GM18873 (cell line): ENCODE measurements around the gene OR4B1.
"Not testable (repeated sequence)": the region's sequence is repeated elsewhere in the genome, so short reads cannot be mapped to it uniquely, and the experiment has no call there.

Experiments
- ATAC-seq: cut with Tn5 transposase; IDR thresholded peaks from one replicate; pipeline ENCODE4 v1.9.1; 2021; ENCODE audit warnings: mild to moderate bottlenecking, moderate library complexity, moderate number of reproducible peaks; ENCODE audit not compliant: unreplicated experiment, low FRiP score

OR4B1 gene

GRCh38 chr11:48216510-48216909, at the start of gene OR4B1:
TSS of gene OR4B1 (plus strand) at chr11:48216810. CDS start at chr11:48216810, 0 bp downstream.
- no peak for ATAC-seq

DNA sequence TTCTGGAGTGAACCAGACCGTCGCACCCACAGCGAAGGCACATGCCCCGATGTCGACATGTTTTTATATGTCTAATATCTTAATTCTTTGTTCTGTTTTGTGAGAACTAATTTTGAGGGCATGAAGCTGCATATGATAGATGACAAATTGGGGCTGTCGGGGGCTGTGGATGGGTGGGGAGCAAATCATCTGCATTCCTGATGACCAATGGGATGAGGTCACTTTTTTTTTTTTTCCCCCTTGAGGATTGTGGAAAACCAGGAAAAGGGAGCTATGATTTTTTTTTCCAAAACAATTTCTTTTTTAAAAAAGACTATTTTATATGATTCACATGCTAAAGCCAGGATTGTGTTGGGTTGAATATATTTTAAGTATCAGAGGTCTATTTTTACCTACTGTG, 49.2 kb upstream of the OR4B1 start:
- no peak for ATAC-seq

GRCh38 chr11:48168815-48169214, 47.8 kb upstream of the OR4B1 start:
- no peak for ATAC-seq

DNA sequence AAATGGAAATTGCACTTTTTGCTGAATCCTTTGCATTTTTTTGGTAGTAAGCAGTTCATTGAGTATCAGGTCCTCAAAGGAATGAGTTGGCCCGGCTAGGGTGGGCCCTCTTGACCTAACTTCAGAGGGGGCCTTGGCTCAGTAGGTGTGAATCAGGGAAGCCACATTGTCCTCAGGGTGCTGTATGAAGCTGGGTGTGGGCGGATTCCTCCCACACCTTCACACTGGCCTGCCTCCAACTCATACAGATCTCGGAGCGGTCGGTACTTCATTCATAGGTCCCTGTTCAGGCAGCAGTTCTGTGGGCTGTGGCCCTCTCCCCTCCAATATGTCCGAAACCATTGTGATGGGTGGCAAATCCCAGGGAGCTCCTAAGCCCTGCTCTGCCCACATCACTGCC, 47.4 kb upstream of the OR4B1 start:
- ATAC-seq, result no peak

- ATAC-seq, result no peak
Measured at GRCh38 chr11:48169717-48170116, 46.9 kb upstream of the OR4B1 start.

DNA sequence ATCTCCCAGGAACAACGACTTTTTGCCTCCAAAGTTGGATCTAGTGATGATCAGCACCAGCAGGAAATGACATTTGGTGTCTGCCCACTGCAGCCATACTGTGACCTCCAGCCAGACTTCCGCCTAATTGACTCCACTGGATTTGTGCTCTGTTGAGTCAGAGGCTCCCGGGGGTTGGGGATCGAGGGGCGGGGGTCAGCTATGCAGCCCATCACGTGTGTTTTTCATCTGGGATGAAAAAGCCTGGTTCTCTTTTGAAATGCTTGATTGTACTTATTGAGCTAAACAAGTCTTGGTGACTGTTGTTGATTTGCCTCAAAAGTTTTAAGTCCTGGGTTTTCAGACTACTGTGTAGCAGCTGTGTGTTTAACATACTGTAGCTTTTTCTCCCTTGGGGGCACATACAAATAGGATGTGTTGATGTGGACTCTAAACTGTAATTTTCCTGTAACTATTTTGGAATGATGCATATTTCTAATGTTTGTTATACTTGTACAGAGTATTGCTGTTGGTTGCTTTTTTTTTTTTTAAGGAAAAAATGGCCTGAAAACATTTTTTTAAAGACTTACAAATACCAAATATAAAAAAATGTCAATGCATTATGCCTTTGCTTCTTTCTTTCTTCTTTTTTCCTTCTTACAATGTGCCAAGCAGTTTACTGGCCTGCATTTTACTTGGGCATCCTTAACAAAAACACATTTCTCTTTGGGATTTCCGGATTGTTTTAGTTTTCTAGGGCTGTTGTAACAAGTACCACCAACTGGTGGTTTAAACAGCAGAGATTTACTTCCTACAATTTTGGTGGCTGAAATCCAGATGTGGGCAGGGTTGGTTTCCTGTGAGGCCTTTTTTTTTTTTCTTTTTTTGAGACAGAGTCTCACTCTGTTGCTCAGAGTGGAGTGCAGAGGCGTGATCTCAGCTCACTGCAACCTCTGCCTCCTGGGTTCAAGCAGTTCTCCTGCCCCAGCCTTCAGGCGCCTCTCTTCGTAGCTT, 46.1 kb upstream of the OR4B1 start:
- no peak for ATAC-seq

GRCh38 chr11:48172818-48173609, 43.6 kb upstream of the OR4B1 start:
- peak; percentile 63 for ATAC-seq

DNA sequence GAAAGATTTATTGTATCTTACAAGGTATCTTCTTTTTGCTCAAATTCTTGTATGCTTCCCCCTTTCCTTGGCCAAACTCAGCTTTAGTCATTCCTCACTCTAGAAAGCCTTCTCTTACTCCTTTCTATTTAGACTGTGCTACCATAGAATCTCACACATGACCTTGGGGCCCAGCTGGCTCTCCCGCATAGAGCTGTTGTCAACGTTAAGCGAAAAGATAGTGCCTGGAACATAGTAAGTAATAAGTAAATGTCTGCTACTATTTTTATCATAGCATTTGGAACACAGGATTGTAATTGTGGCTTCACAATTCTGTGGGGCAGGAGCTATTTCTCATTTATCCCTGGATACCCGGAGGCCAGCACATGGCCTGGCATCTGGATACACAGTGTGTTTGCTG, 38.9 kb upstream of the OR4B1 start:
- ATAC-seq, result no peak

DNA sequence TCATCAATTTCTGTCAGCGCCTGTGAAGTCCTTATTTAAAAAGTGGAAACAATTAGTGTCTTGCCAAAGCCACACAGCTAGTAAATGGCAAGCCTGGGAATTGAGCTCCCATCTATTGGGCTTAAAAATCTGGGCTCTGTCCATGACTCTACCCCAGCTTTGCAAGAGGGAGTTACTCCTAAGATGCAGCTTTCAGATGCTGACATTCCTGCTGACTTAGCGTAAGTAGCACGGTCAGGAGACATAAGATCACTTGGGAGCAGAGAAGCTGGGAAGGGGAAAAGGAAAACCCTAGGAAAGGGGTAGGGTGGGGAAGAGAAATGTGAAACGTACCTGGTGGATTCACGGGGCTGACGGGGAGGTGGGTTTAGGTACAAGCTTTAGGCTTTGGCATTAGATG, 36.0 kb upstream of the OR4B1 start:
- ATAC-seq, result no peak

- no peak for ATAC-seq
Measured at GRCh38 chr11:48182860-48183526, 33.6 kb upstream of the OR4B1 start.

- no peak for ATAC-seq
Measured at GRCh38 chr11:48184452-48184851, 32.2 kb upstream of the OR4B1 start.

- not testable (repeated sequence) for ATAC-seq
Measured at GRCh38 chr11:48190906-48191654, 25.5 kb upstream of the OR4B1 start.

GRCh38 chr11:48193876-48194275, 22.7 kb upstream of the OR4B1 start:
- ATAC-seq, result no peak

DNA sequence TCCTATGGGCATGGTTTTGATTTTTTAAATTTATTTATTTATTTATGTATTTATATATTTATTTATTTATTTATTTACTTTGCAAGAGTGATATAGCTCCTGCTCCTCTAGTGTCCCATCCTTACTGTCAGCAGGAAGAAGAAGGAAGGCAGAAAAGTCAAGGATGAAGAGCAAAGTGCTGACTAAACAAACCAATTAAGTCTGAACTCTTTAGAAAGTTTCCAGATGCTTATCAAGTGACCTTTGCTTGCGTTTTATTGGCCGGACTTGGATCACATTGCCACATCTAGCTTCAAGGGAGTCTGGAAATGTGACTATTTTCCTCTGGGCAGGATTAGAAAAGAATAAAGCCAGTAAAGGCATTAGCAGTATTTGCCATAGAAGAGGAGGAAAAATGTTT, 8.7 kb upstream of the OR4B1 start:
- no peak for ATAC-seq

GRCh38 chr11:48210052-48210451, 6.6 kb upstream of the OR4B1 start:
- ATAC-seq, result no peak

GRCh38 chr11:48228761-48229160, 12.2 kb downstream of the OR4B1 start:
- ATAC-seq, result no peak

GRCh38 chr11:48230057-48230456, 13.4 kb downstream of the OR4B1 start:
- not testable (repeated sequence) for ATAC-seq

DNA sequence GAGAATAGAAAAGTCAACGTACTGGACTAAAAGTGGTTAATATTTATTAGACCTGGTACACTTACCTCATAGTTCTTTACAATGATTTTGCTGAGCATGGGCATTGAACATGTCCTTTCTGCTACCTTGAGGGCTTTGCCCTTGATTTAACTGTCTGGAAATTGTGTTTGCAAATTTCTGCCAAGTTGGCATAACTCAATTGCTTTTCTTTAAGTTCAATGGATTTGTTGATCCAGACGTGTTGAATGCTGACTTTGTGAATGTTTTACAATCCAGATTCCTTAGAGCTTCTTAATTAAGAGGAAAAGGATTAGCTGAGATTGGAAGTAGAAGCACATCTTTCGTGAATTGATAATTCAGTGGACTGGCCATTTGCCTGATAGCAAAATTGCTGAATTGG, 21.1 kb downstream of the OR4B1 start:
- no peak for ATAC-seq

DNA sequence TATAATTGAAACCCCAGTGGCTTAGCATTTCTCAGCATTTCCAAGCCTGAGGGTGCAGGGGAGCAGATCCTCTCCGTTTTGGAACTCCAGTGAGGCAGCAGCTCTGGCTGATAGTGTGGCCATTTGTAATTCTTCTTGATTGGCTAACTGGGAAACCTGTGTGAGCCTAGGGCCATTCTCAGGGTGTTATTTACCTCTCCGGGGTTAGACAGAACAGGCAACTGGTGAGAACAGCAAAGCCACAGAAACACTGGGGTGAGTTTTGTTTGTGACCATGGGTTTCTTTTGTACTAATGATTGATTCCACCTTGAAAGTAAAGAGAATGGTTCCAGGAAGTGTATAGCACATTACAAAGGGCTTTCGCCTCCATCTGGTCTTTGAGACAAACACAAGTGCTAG, 25.9 kb downstream of the OR4B1 start:
- no peak for ATAC-seq

DNA sequence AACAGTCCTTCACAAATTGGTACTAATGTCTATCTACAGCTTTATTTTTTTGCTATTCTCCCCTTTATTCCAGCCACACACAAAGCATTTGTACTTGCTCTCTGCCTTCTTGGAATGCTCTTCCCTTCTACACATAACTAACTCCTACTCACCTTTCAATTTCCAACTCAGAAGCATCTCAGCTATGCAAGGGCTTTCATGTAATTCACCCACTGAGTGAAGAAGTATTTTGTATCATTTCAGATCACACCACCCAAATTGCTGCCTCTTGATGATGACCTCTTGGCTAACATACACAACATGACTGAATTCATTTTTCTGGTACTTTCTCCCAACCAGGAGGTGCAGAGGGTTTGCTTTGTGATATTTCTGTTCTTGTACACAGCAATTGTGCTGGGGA, 28.2 kb downstream of the OR4B1 start, which contains the start of gene OR4X2:
Gene OR4X2, plus strand, starts transcription at position 301 of the 400 bp plus-strand sequence. Its CDS starts 0 bp downstream, at position 301.
- ATAC-seq, result no peak
